Spleen (tissue), 11 donors: ENCODE measurements around the gene AGBL1. TPM values are rescaled to one million over a fixed set of nuclear protein-coding genes. Genes with fewer than 3 reads are reported as not detected.

ENCODE experiments used
- DNase-seq: peaks from one replicate; pipeline ENCODE4 v3.0.0-alpha.2; 2020
- H3K27ac ChIP-seq, 8 donors: fragments of 200-600 bp; sonication (generic) in 7 of 8; 1 replicate in 4 of 8; 2 replicates in 4 of 8; pipeline versions ENCODE4 v1.5.0 to v1.8.0; 2016 to 2021; ENCODE audit warnings: inconsistent platforms in 4 of 8, mild to moderate bottlenecking in 4 of 8, moderate library complexity in 1 of 8
- H3K27me3 ChIP-seq, 7 donors: fragments of 200-600 bp; sonication (generic) in 6 of 7; replicated peaks in 1 of 7; 1 replicate in 4 of 7; 2 replicates in 3 of 7; pipeline versions ENCODE4 v1.5.0 to v1.8.0; 2016 to 2021; ENCODE audit warnings: inconsistent platforms in 3 of 7, mild to moderate bottlenecking in 1 of 7
- H3K36me3 ChIP-seq, 6 donors: fragments of 200-600 bp; sonication (generic) in 5 of 6; 1 replicate in 4 of 6; 2 replicates in 2 of 6; pipeline versions ENCODE4 v1.5.0 to v1.8.0; 2016 to 2021; ENCODE audit warnings: inconsistent platforms in 2 of 6
- H3K4me1 ChIP-seq, 6 donors: fragments of 200-600 bp; sonication (generic) in 5 of 6; 1 replicate in 3 of 6; 2 replicates in 3 of 6; pipeline versions ENCODE4 v1.5.0 to v1.8.0; 2016 to 2021; ENCODE audit warnings: inconsistent platforms in 3 of 6
- H3K4me3 ChIP-seq, 8 donors: fragments of 200-600 bp; sonication (generic) in 7 of 8; 1 replicate in 4 of 8; 2 replicates in 4 of 8; pipeline versions ENCODE4 v1.5.0 to v1.8.0; 2016 to 2021; ENCODE audit warnings: inconsistent platforms in 4 of 8, mild to moderate bottlenecking in 4 of 8, moderate library complexity in 2 of 8
- H3K9me3 ChIP-seq, 8 donors: fragments of 200-600 bp; sonication (generic) in 7 of 8; 1 replicate in 4 of 8; 2 replicates in 4 of 8; pipeline versions ENCODE4 v1.5.0 to v1.8.0; 2016 to 2021; ENCODE audit warnings: inconsistent platforms in 4 of 8
- CTCF ChIP-seq, 11 experiments: fragments of 200-600 bp in 7 of 11; fragments of 450-650 bp in 4 of 11; sonication (generic) in 4 of 11; IDR thresholded peaks in 8 of 11; conservative IDR thresholded peaks in 3 of 11; 1 replicate in 7 of 11; 2 replicates in 4 of 11; pipeline versions ENCODE4 v1.4.0 to v1.8.0; 2016 to 2021; ENCODE audit warnings: antibody characterized with exemption in 11 of 11, inconsistent platforms in 4 of 11, mild to moderate bottlenecking in 1 of 11
- POLR2A ChIP-seq, 3 donors: fragments of 450-650 bp; IDR thresholded peaks; one replicate each; pipeline ENCODE4 v1.5.1; 2017; ENCODE audit warnings: antibody characterized with exemption in 3 of 3, mild to moderate bottlenecking in 1 of 3
- POLR2AphosphoS5 ChIP-seq, 3 donors: sonication (generic); formaldehyde crosslinking; IDR thresholded peaks; one replicate each; pipeline ENCODE4 v1.5.1; 2017; ENCODE audit warnings: antibody characterized with exemption in 3 of 3
- WGBS, 5 donors: extraction: QIAGEN DNeasy Blood & Tissue Kit in 3 of 5; methylation state at CpG; one replicate each; pipeline versions ENCODE4 v1.1.5 to v1.1.7; 2013 to 2018; 5-methylcytosine and 5-hydroxymethylcytosine counted together
- intact Hi-C: fragments of 100-400 bp; cut with DNase I; formaldehyde crosslinking; loops from one replicate; pipeline ENCODE4 v1.15.0; 2023; ENCODE audit warnings: low total_unique reads
- polyA plus RNA-seq, 3 donors: library from polyadenylated mRNA; stranded (reverse); fragments of 200-250 nt; gene quantifications; one replicate each; pipeline ENCODE4 v1.2.1, GENCODE V29; 2013
- total RNA-seq, 7 donors: library from RNA; depleted of rRNA in 3 of 7; stranded (reverse); fragments of >200 nt in 3 of 7; fragmentation: NEBNext Ultra II Directional in 4 of 7; extraction: Animal tissue kit (Norgen Biotek cat#: 25700) in 4 of 7; gene quantifications; one replicate each; pipeline versions ENCODE4 v1.1.0 to v1.2.1, GENCODE V29; 2016 to 2021
- donor health status: healthy with polysubstance abuse.
- donor health status: DM: no; HTN: no; CAD: no; lungs with moderate emphysema.
- donor health status: DM: no; HTN: no; CAD: no.
- donor health status: Bipolar disorder and iron deficiency.
- donor health status: healthy.
- donor health status: DM: no; HTN: no; CAD: no.
- donor health status: DM: yes; HTN: yes; CAD: no.

Gene AGBL1
- total and polyA plus RNA-seq, 10 donors = not detected

GRCh38 chr15:86912661-86913060 lies 833.0 kb downstream of the AGBL1 start:
- no peak overlapping the region for H3K27ac ChIP-seq
- H3K9me3 ChIP-seq = no peaks in the 10 kb centered on the region
- no peak for TF ChIP-seq POLR2A (IDR thresholded peaks at IDR 0.05)
- no peak overlapping the region for H3K4me3 ChIP-seq
- DNase-seq = no peak
- peaks cover 0 to 18% (median 0%) of the 10 kb centered on the region in 6 donors for H3K4me1 ChIP-seq
- no peaks in the 10 kb centered on the region for H3K36me3 ChIP-seq
- 83 to 100% (median 93%) methylated on average over 1 of the region's 1 CpG for WGBS, 5 donors
- intact Hi-C loops = no loop called here
- no peaks in the 10 kb centered on the region for H3K27me3 ChIP-seq

GRCh38 chr15:86915811-86916331 lies 836.2 kb downstream of the AGBL1 start:
- WGBS, 5 donors = 25 to 32% (median 28%) methylated on average over 12 of the region's 12 CpGs
- Histone ChIP-seq H3K36me3 (no peaks in the 10 kb centered on the region), H3K27ac (no peak overlapping the region), H3K9me3 (no peaks in the 10 kb centered on the region), H3K4me3 (no peak overlapping the region), H3K27me3 (no peaks in the 10 kb centered on the region), H3K4me1 (peaks cover 0 to 18% (median 0%) of the 10 kb centered on the region in 6 donors)
- TF ChIP-seq POLR2AphosphoS5 (IDR thresholded peaks at IDR 0.05) = no peak
- TF ChIP-seq CTCF (IDR thresholded peaks at IDR 0.05 in 8 of 11, conservative IDR thresholded peaks at IDR 0.05 in 3 of 11) = peak in 6 of 11 experiments; percentile 11 to 43 (median 17)
- no peak for DNase-seq
- intact Hi-C loops = no loop called here

DNA sequence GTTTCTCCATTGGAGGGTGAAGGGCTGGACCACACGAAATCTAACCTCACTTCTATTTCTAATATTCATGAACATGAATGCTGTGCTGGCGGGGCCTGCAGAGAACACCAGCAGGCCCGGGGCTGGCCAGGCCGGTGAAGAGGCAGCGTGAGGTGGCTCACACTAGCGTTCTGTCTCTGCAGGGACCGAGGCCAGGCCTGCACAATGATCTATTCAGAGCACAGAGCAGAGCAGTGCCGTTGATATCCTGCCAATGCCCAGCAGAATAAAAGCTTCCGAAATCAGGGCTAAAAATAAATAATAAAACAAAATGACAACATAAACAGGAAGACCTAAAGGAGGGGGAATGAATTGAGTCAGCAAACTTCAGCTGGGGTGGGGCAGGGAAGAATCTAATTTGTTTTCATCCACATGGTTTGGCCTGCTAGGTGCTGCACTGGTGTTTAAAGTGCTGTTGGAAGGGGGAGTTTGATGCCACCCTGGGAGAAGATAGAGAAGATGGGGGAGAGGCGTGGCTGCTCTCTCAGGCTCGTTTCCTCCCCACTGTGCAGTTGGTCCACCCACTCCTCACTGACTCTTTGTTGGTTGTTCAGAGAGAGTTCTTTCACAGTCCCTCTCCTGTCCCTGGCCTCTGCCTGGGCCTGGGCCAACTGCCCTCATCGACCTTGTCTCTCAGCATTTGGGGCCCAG lies 837.1 kb downstream of the AGBL1 start:
- Histone ChIP-seq H3K9me3 (no peaks in the 10 kb centered on the region), H3K4me1 (peaks cover 0 to 18% (median 0%) of the 10 kb centered on the region in 6 donors), H3K36me3 (no peaks in the 10 kb centered on the region), H3K27ac (no peak overlapping the region), H3K27me3 (no peaks in the 10 kb centered on the region), H3K4me3 (no peak overlapping the region)
- TF ChIP-seq CTCF (IDR thresholded peaks at IDR 0.05 in 8 of 11, conservative IDR thresholded peaks at IDR 0.05 in 3 of 11) (no peak), POLR2AphosphoS5 (IDR thresholded peaks at IDR 0.05) (no peak), POLR2A (IDR thresholded peaks at IDR 0.05) (no peak)
- WGBS, 5 donors = 45 to 63% (median 56%) methylated on average over 12 of the region's 12 CpGs
- no peak for DNase-seq
- intact Hi-C loops = no loop called here

GRCh38 chr15:86917361-86917671 lies 837.6 kb downstream of the AGBL1 start:
- TF ChIP-seq POLR2AphosphoS5 (IDR thresholded peaks at IDR 0.05) (no peak), CTCF (IDR thresholded peaks at IDR 0.05 in 8 of 11, conservative IDR thresholded peaks at IDR 0.05 in 3 of 11) (no peak), POLR2A (IDR thresholded peaks at IDR 0.05) (no peak)

More at GRCh38 chr15:86917361-86917671, 837.6 kb downstream of the AGBL1 start:
- Histone ChIP-seq H3K36me3 (no peaks in the 10 kb centered on the region), H3K27ac (no peak overlapping the region), H3K4me1 (peaks cover 0 to 18% (median 0%) of the 10 kb centered on the region in 6 donors), H3K9me3 (no peaks in the 10 kb centered on the region), H3K4me3 (no peak overlapping the region), H3K27me3 (peaks cover 0 to 4% (median 0%) of the 10 kb centered on the region in 7 donors)
- intact Hi-C loops = no loop called here
- 79 to 85% (median 82%) methylated on average over 5 of the region's 5 CpGs for WGBS, 5 donors
- DNase-seq = no peak
